ENCODE data around the gene DIO3. TPM values are rescaled to one million over a fixed set of nuclear protein-coding genes. Genes with fewer than 3 reads are reported as not detected.

Gene DIO3
- total and polyA plus RNA-seq, 4 donors: 0.91 to 7.1 (median 1.4) TPM

DNA sequence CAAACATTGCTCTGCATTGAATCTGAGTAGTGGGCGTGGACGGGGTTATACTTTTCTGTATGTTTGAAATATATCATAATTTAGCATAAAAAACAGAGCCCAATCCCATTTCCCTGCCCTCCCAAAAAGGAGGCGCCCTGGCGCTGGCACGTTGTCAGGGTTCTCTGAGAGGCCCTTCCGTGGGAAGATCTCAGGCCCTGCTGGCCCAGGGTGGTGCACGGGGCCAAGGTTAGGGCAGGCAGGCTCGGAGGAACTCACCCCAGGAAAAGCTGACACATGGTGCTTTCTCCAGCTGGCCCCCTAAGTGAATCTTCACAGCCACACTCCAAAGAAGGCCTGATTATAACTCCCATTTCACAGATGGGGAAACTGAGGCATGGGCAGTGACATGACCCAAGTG lies 17.2 kb downstream of the DIO3 start:
- Histone ChIP-seq H3K4me3 (no peak overlapping the region), H3K27ac (ENCODE audit: low read depth in 1 of 2, low read length in 1 of 2) (no peak overlapping the region), H3K4me1 (ENCODE audit: control insufficient read depth in 5 of 5, insufficient read depth in 5 of 5, low read length in 5 of 5) (no peaks in the 10 kb centered on the region), H3K9me3 (ENCODE audit: control insufficient read depth in 4 of 4, insufficient read depth in 3 of 4, low read length in 3 of 4) (peaks cover 0 to 2% (median 0%) of the 10 kb centered on the region in 4 donors), H3K36me3 (ENCODE audit: control insufficient read depth in 4 of 4, insufficient read depth in 4 of 4, low read length in 4 of 4) (no peaks in the 10 kb centered on the region), H3K27me3 (ENCODE audit: control insufficient read depth in 3 of 3, insufficient read depth in 3 of 3, low read length in 2 of 3) (peaks cover 0 to 5% (median 3%) of the 10 kb centered on the region in 3 donors), H3K9ac (ENCODE audit: insufficient read depth in 1 of 2, low read length in 2 of 2) (no peak overlapping the region)
- ATAC-seq (ENCODE audit: insufficient read depth, low FRiP score) (no peak), DNase-seq (no peak)
- TF ChIP-seq, protein P1, sequence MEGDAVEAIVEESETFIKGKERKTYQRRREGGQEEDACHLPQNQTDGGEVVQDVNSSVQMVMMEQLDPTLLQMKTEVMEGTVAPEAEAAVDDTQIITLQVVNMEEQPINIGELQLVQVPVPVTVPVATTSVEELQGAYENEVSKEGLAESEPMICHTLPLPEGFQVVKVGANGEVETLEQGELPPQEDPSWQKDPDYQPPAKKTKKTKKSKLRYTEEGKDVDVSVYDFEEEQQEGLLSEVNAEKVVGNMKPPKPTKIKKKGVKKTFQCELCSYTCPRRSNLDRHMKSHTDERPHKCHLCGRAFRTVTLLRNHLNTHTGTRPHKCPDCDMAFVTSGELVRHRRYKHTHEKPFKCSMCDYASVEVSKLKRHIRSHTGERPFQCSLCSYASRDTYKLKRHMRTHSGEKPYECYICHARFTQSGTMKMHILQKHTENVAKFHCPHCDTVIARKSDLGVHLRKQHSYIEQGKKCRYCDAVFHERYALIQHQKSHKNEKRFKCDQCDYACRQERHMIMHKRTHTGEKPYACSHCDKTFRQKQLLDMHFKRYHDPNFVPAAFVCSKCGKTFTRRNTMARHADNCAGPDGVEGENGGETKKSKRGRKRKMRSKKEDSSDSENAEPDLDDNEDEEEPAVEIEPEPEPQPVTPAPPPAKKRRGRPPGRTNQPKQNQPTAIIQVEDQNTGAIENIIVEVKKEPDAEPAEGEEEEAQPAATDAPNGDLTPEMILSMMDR (IDR thresholded peaks at IDR 0.05; ENCODE audit: control extremely low read depth, extremely low read depth): no peak
- 63 to 76% methylated on average over 8 of the region's 8 CpGs for WGBS, 2 donors

- Histone ChIP-seq H3K36me3 (ENCODE audit: control insufficient read depth in 4 of 4, insufficient read depth in 4 of 4, low read length in 4 of 4) (no peaks in the 10 kb centered on the region), H3K27ac (ENCODE audit: low read depth in 1 of 2, low read length in 1 of 2) (no peak overlapping the region), H3K9ac (ENCODE audit: insufficient read depth in 1 of 2, low read length in 2 of 2) (no peak overlapping the region), H3K4me1 (ENCODE audit: control insufficient read depth in 5 of 5, insufficient read depth in 5 of 5, low read length in 5 of 5) (no peaks in the 10 kb centered on the region), H3K9me3 (ENCODE audit: control insufficient read depth in 4 of 4, insufficient read depth in 3 of 4, low read length in 3 of 4) (peaks cover 0 to 2% (median 0%) of the 10 kb centered on the region in 4 donors), H3K27me3 (ENCODE audit: control insufficient read depth in 3 of 3, insufficient read depth in 3 of 3, low read length in 2 of 3) (peaks cover 0 to 4% (median 3%) of the 10 kb centered on the region in 3 donors), H3K4me3 (no peak overlapping the region)
- TF ChIP-seq, protein P1 (IDR thresholded peaks at IDR 0.05; ENCODE audit: control extremely low read depth, extremely low read depth): no peak
- ATAC-seq (ENCODE audit: insufficient read depth, low FRiP score): no peak
- WGBS, 2 donors: 90 to 91% methylated on average over 11 of the region's 11 CpGs
- DNase-seq: no peak
Observed at GRCh38 chr14:101579372-101580080, 18.2 kb downstream of the DIO3 start.

- ATAC-seq (ENCODE audit: insufficient read depth, low FRiP score): no peak
- TF ChIP-seq, protein P1 (IDR thresholded peaks at IDR 0.05; ENCODE audit: control extremely low read depth, extremely low read depth): no peak
- 88 to 94% methylated on average over 9 of the region's 9 CpGs for WGBS, 2 donors
- Histone ChIP-seq H3K27ac (ENCODE audit: low read depth in 1 of 2, low read length in 1 of 2) (no peak overlapping the region), H3K9me3 (ENCODE audit: control insufficient read depth in 4 of 4, insufficient read depth in 3 of 4, low read length in 3 of 4) (peaks cover 0 to 2% (median 0%) of the 10 kb centered on the region in 4 donors), H3K9ac (ENCODE audit: insufficient read depth in 1 of 2, low read length in 2 of 2) (no peak overlapping the region), H3K4me3 (no peak overlapping the region), H3K27me3 (ENCODE audit: control insufficient read depth in 3 of 3, insufficient read depth in 3 of 3, low read length in 2 of 3) (peaks cover 0 to 3% (median 2%) of the 10 kb centered on the region in 3 donors), H3K36me3 (ENCODE audit: control insufficient read depth in 4 of 4, insufficient read depth in 4 of 4, low read length in 4 of 4) (no peaks in the 10 kb centered on the region), H3K4me1 (ENCODE audit: control insufficient read depth in 5 of 5, insufficient read depth in 5 of 5, low read length in 5 of 5) (no peaks in the 10 kb centered on the region)
- DNase-seq: no peak
Observed at GRCh38 chr14:101581806-101582205, 20.5 kb downstream of the DIO3 start.
